ENCODE results near the gene SERPINI2.

DNA sequence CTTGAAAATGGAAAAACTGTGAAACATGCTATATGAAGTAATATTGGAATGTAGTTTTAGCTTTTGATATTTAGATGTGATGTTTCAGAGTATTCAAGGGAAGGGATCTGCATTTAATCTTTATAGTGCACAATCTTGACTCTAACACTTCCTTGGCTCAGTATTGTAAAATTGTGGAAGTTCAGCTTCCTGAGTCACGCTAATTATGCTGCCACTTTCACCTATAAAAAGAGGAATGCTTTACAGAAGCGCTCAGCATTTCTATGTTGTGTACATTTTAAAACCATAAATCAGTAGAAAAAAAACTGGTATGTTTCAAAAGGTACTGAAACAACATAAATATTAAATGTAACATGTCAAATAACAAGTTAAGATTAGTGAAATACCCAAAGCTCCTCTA is 32.6 kb downstream of the SERPINI2 start:
- TF ChIP-seq CTCF (IDR thresholded peaks at IDR 0.05), result no peak
- no peak for TF ChIP-seq ZFX (IDR thresholded peaks at IDR 0.05; ENCODE audit: borderline replicate concordance)

Data from 22Rv1 (cell line).